ENCODE measurements around the gene NPTN. TPM values are rescaled to one million over a fixed set of nuclear protein-coding genes. Genes with fewer than 3 reads are reported as not detected.
A peak's percentile ranks its signal among the peaks of the same experiment; 100 is the strongest.

NPTN gene
- total RNA-seq: 232 to 256 TPM (median 252 TPM) in 3 replicates
- long read RNA-seq, transcript NPTN-202 (8 exons, 2,817 nt): major isoform, 519 of 561 reads
- long read RNA-seq, transcript NPTN-209 (6 exons, 858 nt): minor isoform, 6 of 561 reads
- long read RNA-seq, partial matches to known transcripts: 9 of 561 reads
- long read RNA-seq, other reads (novel, unspliced or antisense): 24 of 561 reads

DNA sequence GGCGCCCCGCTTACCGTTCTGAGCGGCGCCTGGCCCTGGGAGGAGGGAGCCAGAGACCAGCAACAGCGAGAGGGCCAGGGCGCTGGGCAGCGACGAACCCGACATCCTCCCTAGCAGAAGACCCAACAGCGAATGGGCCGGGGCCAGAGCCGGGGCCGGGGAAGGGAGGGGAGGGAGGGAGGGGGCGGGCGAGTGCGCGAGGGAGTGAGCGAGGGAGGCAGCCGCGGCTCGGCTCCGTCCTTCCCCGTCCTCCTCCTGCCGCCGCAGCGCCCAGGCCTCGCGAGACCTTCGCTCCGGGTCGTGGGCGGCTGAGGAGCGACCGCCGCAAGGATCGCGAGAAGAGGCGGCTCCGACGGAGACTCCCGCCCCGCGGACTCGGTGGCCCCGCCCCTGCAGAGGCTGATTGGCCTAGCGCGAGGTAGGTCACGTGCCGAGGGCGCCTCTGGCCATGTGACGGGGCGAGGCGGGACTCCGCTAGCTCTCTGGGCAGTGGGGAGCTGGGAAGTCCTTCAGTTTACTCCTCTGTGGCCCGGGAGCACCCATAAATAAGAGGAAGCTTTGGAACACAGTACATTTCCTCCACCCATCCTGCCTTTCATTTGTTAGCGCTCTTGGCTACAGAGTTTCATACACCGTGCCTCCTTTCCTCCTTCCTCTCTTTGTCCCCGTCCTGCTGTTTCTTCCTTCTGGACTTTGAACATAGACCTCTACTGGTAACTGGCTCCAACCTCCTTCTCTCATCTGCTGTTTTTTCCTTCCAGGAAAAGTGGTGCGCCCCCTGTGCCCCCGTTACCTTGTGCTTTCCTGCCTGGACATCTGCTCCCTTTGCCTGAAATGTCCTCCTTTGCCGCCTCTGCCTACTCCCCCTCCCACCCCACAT is at the start of gene NPTN:
Gene NPTN (minus strand): TSS at position 279 of the 880 bp plus-strand sequence. CDS start 174 bp downstream, at position 105.
- H3K9me3 Mint-ChIP-seq (ENCODE audit: low read depth): no peaks in the 10 kb centered on the region
- H3K4me1 Mint-ChIP-seq (ENCODE audit: low read depth): peaks cover 76% of the 10 kb centered on the region

DNA sequence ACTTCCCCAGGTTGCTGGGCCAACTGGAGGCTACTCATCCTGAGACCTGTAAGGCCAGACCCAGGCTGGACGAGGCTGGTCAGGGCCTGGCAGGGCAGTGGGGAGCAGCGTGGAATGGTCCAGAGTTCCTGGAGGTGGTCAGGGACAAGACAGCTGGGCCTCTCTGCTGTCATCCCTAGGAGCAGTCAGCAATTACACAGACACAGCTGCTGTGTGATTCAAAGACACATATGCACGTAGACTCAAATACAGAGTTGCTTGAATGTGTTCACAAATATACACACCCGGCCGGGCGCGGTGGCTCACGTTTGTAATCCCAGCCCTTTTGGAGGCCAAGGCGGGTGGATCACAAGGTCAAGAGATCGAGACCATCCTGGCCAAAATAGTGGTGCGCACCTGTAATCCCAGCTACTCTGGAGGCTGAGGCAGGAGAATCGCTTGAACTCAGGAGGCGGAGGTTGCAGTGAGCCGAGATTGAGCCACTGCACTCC is 49.5 kb upstream of the NPTN start:
- H3K27ac Mint-ChIP-seq (ENCODE audit: unreplicated experiment): no peak overlapping the region
- TF ChIP-seq, protein P1, sequence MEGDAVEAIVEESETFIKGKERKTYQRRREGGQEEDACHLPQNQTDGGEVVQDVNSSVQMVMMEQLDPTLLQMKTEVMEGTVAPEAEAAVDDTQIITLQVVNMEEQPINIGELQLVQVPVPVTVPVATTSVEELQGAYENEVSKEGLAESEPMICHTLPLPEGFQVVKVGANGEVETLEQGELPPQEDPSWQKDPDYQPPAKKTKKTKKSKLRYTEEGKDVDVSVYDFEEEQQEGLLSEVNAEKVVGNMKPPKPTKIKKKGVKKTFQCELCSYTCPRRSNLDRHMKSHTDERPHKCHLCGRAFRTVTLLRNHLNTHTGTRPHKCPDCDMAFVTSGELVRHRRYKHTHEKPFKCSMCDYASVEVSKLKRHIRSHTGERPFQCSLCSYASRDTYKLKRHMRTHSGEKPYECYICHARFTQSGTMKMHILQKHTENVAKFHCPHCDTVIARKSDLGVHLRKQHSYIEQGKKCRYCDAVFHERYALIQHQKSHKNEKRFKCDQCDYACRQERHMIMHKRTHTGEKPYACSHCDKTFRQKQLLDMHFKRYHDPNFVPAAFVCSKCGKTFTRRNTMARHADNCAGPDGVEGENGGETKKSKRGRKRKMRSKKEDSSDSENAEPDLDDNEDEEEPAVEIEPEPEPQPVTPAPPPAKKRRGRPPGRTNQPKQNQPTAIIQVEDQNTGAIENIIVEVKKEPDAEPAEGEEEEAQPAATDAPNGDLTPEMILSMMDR (IDR thresholded peaks at IDR 0.05): no peak
- H3K4me1 Mint-ChIP-seq (ENCODE audit: low read depth): peaks cover 33% of the 10 kb centered on the region
- DNase-seq (ENCODE audit: low spot score): no peak
- H3K4me3 Mint-ChIP-seq (ENCODE audit: unreplicated experiment): no peak overlapping the region
- no peaks in the 10 kb centered on the region for H3K27me3 Mint-ChIP-seq (ENCODE audit: low read depth)
- no peaks in the 10 kb centered on the region for H3K36me3 Mint-ChIP-seq (ENCODE audit: low read depth)
- H3K9me3 Mint-ChIP-seq (ENCODE audit: low read depth): no peaks in the 10 kb centered on the region

More for the DNA sequence above, at the start of gene NPTN:
- DNase-seq (ENCODE audit: low spot score): peak; percentile 100
- Mint-ChIP-seq H3K27me3 (ENCODE audit: low read depth) (no peaks in the 10 kb centered on the region), H3K27ac (ENCODE audit: unreplicated experiment) (peak within 1 kb of the TSS; percentile 99), H3K4me3 (ENCODE audit: unreplicated experiment) (peak within 1 kb of the TSS; percentile 85), H3K36me3 (ENCODE audit: low read depth) (no peaks in the 10 kb centered on the region)
- TF ChIP-seq, protein P1 (IDR thresholded peaks at IDR 0.05): peak; percentile 44

DNA sequence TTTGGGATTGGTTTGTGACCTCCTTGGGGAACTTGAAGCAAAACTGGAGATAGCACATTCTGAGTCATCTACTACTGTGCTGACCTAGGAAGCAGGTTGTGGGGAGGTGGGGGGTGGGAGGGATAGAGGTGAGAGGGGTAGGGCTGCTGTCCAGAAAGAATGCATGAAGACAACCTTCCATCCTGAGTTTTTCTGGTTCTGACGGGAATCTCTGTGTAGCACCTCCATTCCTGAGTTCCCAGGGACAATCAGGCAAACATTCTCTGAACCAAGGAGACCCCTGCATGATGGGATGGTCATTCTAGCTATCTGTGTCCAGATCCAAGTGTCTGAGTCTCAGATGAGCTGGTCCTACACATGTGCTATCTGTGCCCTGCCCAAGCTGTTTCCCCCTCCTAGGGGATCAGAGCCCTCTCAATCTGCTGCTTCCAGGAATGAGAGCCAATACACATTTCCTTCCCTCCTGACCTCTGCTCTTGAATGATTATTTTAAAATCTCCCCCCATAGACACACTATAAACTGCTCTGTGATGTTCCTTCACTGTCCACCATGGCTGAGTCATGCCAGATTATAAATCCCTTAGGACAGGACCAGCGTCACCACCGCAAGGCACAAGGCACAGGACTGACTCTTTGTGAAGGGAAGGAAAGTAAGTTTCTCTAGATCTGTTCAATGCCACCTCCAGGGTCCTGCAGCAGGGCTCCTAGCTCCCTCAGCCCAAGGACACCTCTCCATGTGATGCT is 48.8 kb upstream of the NPTN start:
- H3K27ac Mint-ChIP-seq (ENCODE audit: unreplicated experiment): no peak overlapping the region
- H3K27me3 Mint-ChIP-seq (ENCODE audit: low read depth): no peaks in the 10 kb centered on the region
- TF ChIP-seq, protein P1 (IDR thresholded peaks at IDR 0.05): no peak
- no peaks in the 10 kb centered on the region for H3K36me3 Mint-ChIP-seq (ENCODE audit: low read depth)
- no peak overlapping the region for H3K4me3 Mint-ChIP-seq (ENCODE audit: unreplicated experiment)
- peaks cover 31% of the 10 kb centered on the region for H3K4me1 Mint-ChIP-seq (ENCODE audit: low read depth)
- DNase-seq (ENCODE audit: low spot score): no peak
- H3K9me3 Mint-ChIP-seq (ENCODE audit: low read depth): no peaks in the 10 kb centered on the region

DNA sequence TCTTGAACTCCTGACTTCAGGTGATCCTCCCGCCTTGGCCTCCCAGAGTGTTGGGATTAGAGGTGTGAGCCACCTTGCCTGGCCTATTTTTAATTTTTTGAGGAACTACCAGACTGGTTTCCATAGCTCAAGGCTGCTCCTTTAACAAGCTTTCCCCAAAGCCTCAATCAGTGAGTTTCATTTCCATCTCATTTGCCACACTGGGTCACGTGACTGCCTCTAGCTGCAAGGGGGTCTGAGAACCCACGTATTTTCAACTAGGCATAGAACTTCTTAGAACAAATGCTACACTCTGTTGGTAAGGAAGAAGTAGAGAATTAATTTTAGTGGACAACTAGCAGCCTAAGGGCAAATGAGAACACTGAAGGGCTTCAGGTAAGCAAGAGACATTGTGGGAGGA is 47.9 kb upstream of the NPTN start:
- TF ChIP-seq, protein P1 (IDR thresholded peaks at IDR 0.05): no peak
- H3K27ac Mint-ChIP-seq (ENCODE audit: unreplicated experiment): peak overlapping the region; percentile 45
- no peaks in the 10 kb centered on the region for H3K27me3 Mint-ChIP-seq (ENCODE audit: low read depth)
- DNase-seq (ENCODE audit: low spot score): no peak
- H3K4me1 Mint-ChIP-seq (ENCODE audit: low read depth): peaks cover 21% of the 10 kb centered on the region
- H3K9me3 Mint-ChIP-seq (ENCODE audit: low read depth): no peaks in the 10 kb centered on the region
- no peaks in the 10 kb centered on the region for H3K36me3 Mint-ChIP-seq (ENCODE audit: low read depth)
- no peak overlapping the region for H3K4me3 Mint-ChIP-seq (ENCODE audit: unreplicated experiment)

DNA sequence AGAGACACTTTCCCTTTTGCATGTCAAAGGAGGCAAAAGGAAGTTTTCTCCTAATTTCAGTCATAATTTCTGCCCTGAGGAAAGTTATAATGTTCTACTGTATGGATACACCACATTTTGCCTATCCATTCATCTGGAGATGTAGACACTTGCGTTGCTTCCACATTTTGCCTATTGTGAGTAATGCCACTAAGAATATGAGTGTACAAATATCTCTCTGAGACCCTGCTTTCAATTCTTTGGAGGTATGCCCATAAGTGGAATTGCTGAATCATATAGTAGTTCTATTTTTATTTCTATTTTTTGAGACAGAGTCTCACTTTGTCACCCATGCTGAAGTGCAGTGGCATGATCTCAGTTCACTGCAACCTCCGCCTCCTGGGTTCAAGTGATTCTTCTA is 47.4 kb upstream of the NPTN start:
- no peak overlapping the region for H3K27ac Mint-ChIP-seq (ENCODE audit: unreplicated experiment)
- no peaks in the 10 kb centered on the region for H3K9me3 Mint-ChIP-seq (ENCODE audit: low read depth)
- H3K4me1 Mint-ChIP-seq (ENCODE audit: low read depth): peaks cover 16% of the 10 kb centered on the region
- TF ChIP-seq, protein P1 (IDR thresholded peaks at IDR 0.05): no peak
- no peaks in the 10 kb centered on the region for H3K36me3 Mint-ChIP-seq (ENCODE audit: low read depth)
- DNase-seq (ENCODE audit: low spot score): no peak
- H3K4me3 Mint-ChIP-seq (ENCODE audit: unreplicated experiment): no peak overlapping the region
- no peaks in the 10 kb centered on the region for H3K27me3 Mint-ChIP-seq (ENCODE audit: low read depth)

Measured in chondrocyte (in vitro differentiated cells).